Activated CD4-positive, alpha-beta memory T cell treated with anti-CD3 and anti-CD28 coated beads, Interleukin-2, amount 10 ng/mL, durations not matched to agents 7 days and 5 days (primary cell): ENCODE measurements around the gene PCDH1. TPM values are rescaled to one million over a fixed set of nuclear protein-coding genes. Genes with fewer than 3 reads are reported as not detected.

Experiments
- CTCF ChIA-PET: fragments of 350-600 bp; sonication (Branson Sonifier 250); formaldehyde crosslinking; loops from one replicate; lab custom pipeline; 2021; ENCODE audit warnings: antibody characterized with exemption, inconsistent platforms; lab: Charles Lee
- POLR2A ChIA-PET: fragments of 350-600 bp; sonication (Branson Sonifier 250); formaldehyde crosslinking; loops from one replicate; lab custom pipeline; 2021; ENCODE audit warnings: antibody characterized with exemption; lab: Charles Lee
- DNase-seq: peaks from one replicate; pipeline ENCODE4 v3.0.0-alpha.2; 2020
- H3K27ac Mint-ChIP-seq: one replicate; pipeline ENCODE4 v1.8.0; 2021; ENCODE audit warnings: mild to moderate bottlenecking, mixed read lengths
- H3K27me3 Mint-ChIP-seq: one replicate; pipeline ENCODE4 v1.8.0; 2021; ENCODE audit warnings: mixed read lengths
- H3K36me3 Mint-ChIP-seq: one replicate; pipeline ENCODE4 v1.8.0; 2021; ENCODE audit warnings: low read depth, mixed read lengths
- H3K4me1 Mint-ChIP-seq: one replicate; pipeline ENCODE4 v1.8.0; 2021; ENCODE audit warnings: mixed read lengths
- H3K4me3 Mint-ChIP-seq: one replicate; pipeline ENCODE4 v1.8.0; 2021; ENCODE audit warnings: mild to moderate bottlenecking, mixed read lengths
- H3K9me3 Mint-ChIP-seq: one replicate; pipeline ENCODE4 v1.8.0; 2021; ENCODE audit warnings: mixed read lengths
- total RNA-seq, 2 experiments: library from RNA; stranded (reverse); gene quantifications; one replicate each; pipeline ENCODE4 v1.2.3, GENCODE V29; 2021

PCDH1 gene
- total RNA-seq, 2 experiments from 2014 or later = not detected

GRCh38 chr5:141877356-141878185, 639 bp downstream of the PCDH1 start:
- no peaks in the 10 kb centered on the region for H3K9me3 Mint-ChIP-seq
- peak overlapping the region; percentile 16 for H3K4me3 Mint-ChIP-seq
- H3K27ac Mint-ChIP-seq = no peak overlapping the region
- peaks cover 26% of the 10 kb centered on the region for H3K4me1 Mint-ChIP-seq
- H3K27me3 Mint-ChIP-seq = peaks cover 83% of the 10 kb centered on the region
- ChIA-PET POLR2A (interaction anchor here (0.9 to 4.7 kb wide), 5 partner anchors 28 to 185 kb away, joined by 3 to 33 read pairs (median 7); partner anchors contain the start of gene PCDH12), CTCF (interaction anchor here (0.6 to 8.7 kb wide), 8 partner anchors 38 to 212 kb away, joined by 3 to 157 read pairs (median 24); partner anchors contain the start of genes DELE1 and PCDH12)
- no peak for DNase-seq
- peaks cover 2% of the 10 kb centered on the region for H3K36me3 Mint-ChIP-seq

GRCh38 chr5:141876628-141877355, 1.4 kb downstream of the PCDH1 start:
- Mint-ChIP-seq H3K9me3 (no peaks in the 10 kb centered on the region), H3K4me3 (peak overlapping the region; percentile 16), H3K4me1 (peaks cover 21% of the 10 kb centered on the region), H3K27ac (no peak overlapping the region), H3K36me3 (peaks cover 2% of the 10 kb centered on the region), H3K27me3 (peaks cover 82% of the 10 kb centered on the region)
- ChIA-PET CTCF (interaction anchor here (1.0 to 8.7 kb wide), 4 partner anchors 83 to 184 kb away, joined by 3 to 157 read pairs (median 86); partner anchors contain the start of gene PCDH12), POLR2A (interaction anchor here (0.6 to 1.6 kb wide), 3 partner anchors 65 to 184 kb away, joined by 3 to 4 read pairs (median 3); no protein-coding TSS in a partner anchor)
- no peak for DNase-seq

GRCh38 chr5:141875795-141876627, 2.2 kb downstream of the PCDH1 start:
- Mint-ChIP-seq H3K4me3 (no peak overlapping the region), H3K4me1 (peaks cover 20% of the 10 kb centered on the region)

GRCh38 chr5:141875022-141875740, 3.0 kb downstream of the PCDH1 start:
- Mint-ChIP-seq H3K9me3 (no peaks in the 10 kb centered on the region), H3K27me3 (peaks cover 82% of the 10 kb centered on the region), H3K36me3 (peaks cover 2% of the 10 kb centered on the region), H3K27ac (no peak overlapping the region), H3K4me1 (peaks cover 19% of the 10 kb centered on the region), H3K4me3 (no peak overlapping the region)
- ChIA-PET POLR2A (no interaction called here), CTCF (interaction anchor here (1.3 to 8.7 kb wide), 2 partner anchors 85 to 183 kb away, joined by 3 to 98 read pairs; partner anchors contain the start of gene PCDH12)
- DNase-seq = no peak

More at GRCh38 chr5:141875795-141876627, 2.2 kb downstream of the PCDH1 start:
- POLR2A ChIA-PET = interaction anchor here (0.6 kb wide), 1 partner anchor 184 kb away, joined by 3 read pairs; no protein-coding TSS in a partner anchor
- Mint-ChIP-seq H3K27ac (no peak overlapping the region), H3K36me3 (peaks cover 2% of the 10 kb centered on the region), H3K27me3 (peaks cover 82% of the 10 kb centered on the region), H3K9me3 (no peaks in the 10 kb centered on the region)
- no peak for DNase-seq
- CTCF ChIA-PET = interaction anchor here (1.0 to 8.7 kb wide), 4 partner anchors 84 to 184 kb away, joined by 3 to 98 read pairs (median 38); partner anchors contain the start of gene PCDH12

GRCh38 chr5:141874262-141874964, 3.8 kb downstream of the PCDH1 start:
- Mint-ChIP-seq H3K27me3 (peaks cover 80% of the 10 kb centered on the region), H3K9me3 (no peaks in the 10 kb centered on the region), H3K27ac (no peak overlapping the region), H3K36me3 (peaks cover 2% of the 10 kb centered on the region), H3K4me3 (no peak overlapping the region), H3K4me1 (peaks cover 17% of the 10 kb centered on the region)
- peak; percentile 12 for DNase-seq
- CTCF ChIA-PET = interaction anchor here (1.3 to 8.7 kb wide), 2 partner anchors 86 to 182 kb away, joined by 3 to 98 read pairs; partner anchors contain the start of gene PCDH12
- POLR2A ChIA-PET = no interaction called here

- peaks cover 13% of the 10 kb centered on the region for H3K4me1 Mint-ChIP-seq
- POLR2A ChIA-PET = no interaction called here
Observed at GRCh38 chr5:141873933-141874261, 4.3 kb downstream of the PCDH1 start.

GRCh38 chr5:141872496-141873356, 5.5 kb downstream of the PCDH1 start:
- Mint-ChIP-seq H3K9me3 (no peaks in the 10 kb centered on the region), H3K4me1 (peaks cover 7% of the 10 kb centered on the region), H3K27me3 (peaks cover 68% of the 10 kb centered on the region), H3K36me3 (no peaks in the 10 kb centered on the region), H3K4me3 (no peak overlapping the region), H3K27ac (no peak overlapping the region)
- POLR2A ChIA-PET = no interaction called here
- DNase-seq = no peak
- CTCF ChIA-PET = no interaction called here

More at GRCh38 chr5:141873933-141874261, 4.3 kb downstream of the PCDH1 start:
- Mint-ChIP-seq H3K27ac (no peak overlapping the region), H3K36me3 (no peaks in the 10 kb centered on the region), H3K27me3 (peaks cover 75% of the 10 kb centered on the region), H3K9me3 (no peaks in the 10 kb centered on the region), H3K4me3 (no peak overlapping the region)
- DNase-seq = no peak
- CTCF ChIA-PET = interaction anchor here (8.7 kb wide), 1 partner anchor 86 kb away, joined by 98 read pairs; the partner anchor contains the start of gene PCDH12

- Mint-ChIP-seq H3K27ac (no peak overlapping the region), H3K36me3 (no peaks in the 10 kb centered on the region), H3K27me3 (peaks cover 62% of the 10 kb centered on the region), H3K4me3 (no peak overlapping the region), H3K9me3 (no peaks in the 10 kb centered on the region), H3K4me1 (peaks cover under 1% of the 10 kb centered on the region)
- ChIA-PET CTCF (interaction anchor here (1.0 kb wide), 1 partner anchor 8 kb away, joined by 3 read pairs; no protein-coding TSS in a partner anchor), POLR2A (no interaction called here)
- DNase-seq = no peak
Observed at GRCh38 chr5:141871870-141872269, 6.3 kb downstream of the PCDH1 start.

- Mint-ChIP-seq H3K36me3 (no peaks in the 10 kb centered on the region), H3K4me1 (no peaks in the 10 kb centered on the region), H3K27me3 (peaks cover 59% of the 10 kb centered on the region), H3K9me3 (no peaks in the 10 kb centered on the region), H3K4me3 (no peak overlapping the region), H3K27ac (no peak overlapping the region)
- CTCF ChIA-PET = interaction anchor here (1.0 kb wide), 1 partner anchor 9 kb away, joined by 3 read pairs; no protein-coding TSS in a partner anchor
- POLR2A ChIA-PET = no interaction called here
- DNase-seq = no peak
Observed at GRCh38 chr5:141870871-141871270, 7.3 kb downstream of the PCDH1 start.

- POLR2A ChIA-PET = no interaction called here
- no peak overlapping the region for H3K27ac Mint-ChIP-seq
- DNase-seq = no peak
- CTCF ChIA-PET = no interaction called here
- H3K4me1 Mint-ChIP-seq = no peaks in the 10 kb centered on the region
- H3K36me3 Mint-ChIP-seq = no peaks in the 10 kb centered on the region
- no peak overlapping the region for H3K4me3 Mint-ChIP-seq
- H3K9me3 Mint-ChIP-seq = no peaks in the 10 kb centered on the region
- H3K27me3 Mint-ChIP-seq = peaks cover 54% of the 10 kb centered on the region
Observed at GRCh38 chr5:141870228-141870627, 8.0 kb downstream of the PCDH1 start.
